Nucleus accumbens (tissue), 56 donors: ENCODE results near the gene SLC4A7.
"Not testable (repeated sequence)": the region's sequence is repeated elsewhere in the genome, so short reads cannot be mapped to it uniquely, and the experiment has no call there.

Experiments
- DNase-seq, 56 donors: peaks; one replicate each; lab custom pipeline; 2025; lab: John Stamatoyannopoulos, UW

The SLC4A7 gene

DNA sequence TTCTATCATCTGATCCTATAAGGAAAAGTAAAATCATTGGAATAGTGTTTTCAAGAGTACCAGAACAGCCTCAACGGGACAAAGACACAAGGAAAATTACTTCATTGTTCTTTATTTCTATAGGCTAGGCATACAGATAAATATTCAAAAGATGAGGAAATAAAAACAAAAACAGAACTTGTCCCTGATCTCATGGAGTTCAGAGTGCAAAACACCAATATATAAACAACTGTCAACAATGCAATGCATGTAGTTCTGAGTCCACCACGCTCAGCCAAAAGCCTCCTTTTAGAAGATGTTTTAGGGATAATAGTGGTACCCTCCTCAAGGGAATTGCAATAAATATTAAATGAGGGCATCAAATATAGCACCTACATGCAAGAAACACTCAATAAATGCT lies 4.6 kb upstream of the SLC4A7 start:
- DNase-seq = no peak

DNA sequence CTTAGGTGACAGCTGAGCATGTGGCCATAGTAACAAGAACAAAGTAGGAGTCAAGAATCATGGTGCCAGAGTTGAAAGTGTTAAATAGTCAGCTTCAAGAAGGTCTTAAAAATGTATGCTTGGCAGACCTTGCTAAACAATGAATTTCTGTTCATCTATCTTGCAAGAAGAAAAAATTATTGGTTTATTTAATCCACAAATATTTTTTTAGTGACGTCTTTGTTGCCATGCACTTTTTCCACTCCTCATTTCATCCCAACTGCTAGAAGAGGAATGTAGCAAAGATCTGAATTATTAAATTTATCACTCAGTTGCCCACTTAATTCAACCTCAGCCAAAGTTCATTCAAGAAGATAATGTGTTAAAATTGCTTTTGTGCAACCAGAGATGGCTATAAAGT lies 3.2 kb upstream of the SLC4A7 start:
- DNase-seq = no peak

- DNase-seq = peak in 1 of 56 donors; percentile 1
Measured at GRCh38 chr3:27486336-27486735, 2.2 kb upstream of the SLC4A7 start.

DNA sequence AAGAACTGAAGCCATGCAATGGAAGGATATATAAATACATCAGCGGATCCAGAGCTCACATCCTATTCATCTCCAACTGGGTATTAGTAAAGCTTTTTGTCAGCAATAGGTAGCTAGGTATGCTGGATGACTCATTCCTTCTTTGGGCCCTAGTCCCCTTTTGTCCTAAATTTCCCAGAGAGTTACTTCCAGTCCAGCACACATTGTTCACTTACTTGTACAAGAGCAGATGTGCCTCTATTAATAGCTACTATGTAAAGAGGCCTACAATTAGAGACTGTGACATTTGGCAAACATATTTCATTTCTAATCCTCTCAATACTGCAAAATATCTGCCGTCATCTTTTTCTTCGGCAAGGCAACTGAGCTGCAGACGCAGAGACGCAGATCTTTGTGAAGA lies 1.7 kb upstream of the SLC4A7 start:
- DNase-seq = no peak

DNA sequence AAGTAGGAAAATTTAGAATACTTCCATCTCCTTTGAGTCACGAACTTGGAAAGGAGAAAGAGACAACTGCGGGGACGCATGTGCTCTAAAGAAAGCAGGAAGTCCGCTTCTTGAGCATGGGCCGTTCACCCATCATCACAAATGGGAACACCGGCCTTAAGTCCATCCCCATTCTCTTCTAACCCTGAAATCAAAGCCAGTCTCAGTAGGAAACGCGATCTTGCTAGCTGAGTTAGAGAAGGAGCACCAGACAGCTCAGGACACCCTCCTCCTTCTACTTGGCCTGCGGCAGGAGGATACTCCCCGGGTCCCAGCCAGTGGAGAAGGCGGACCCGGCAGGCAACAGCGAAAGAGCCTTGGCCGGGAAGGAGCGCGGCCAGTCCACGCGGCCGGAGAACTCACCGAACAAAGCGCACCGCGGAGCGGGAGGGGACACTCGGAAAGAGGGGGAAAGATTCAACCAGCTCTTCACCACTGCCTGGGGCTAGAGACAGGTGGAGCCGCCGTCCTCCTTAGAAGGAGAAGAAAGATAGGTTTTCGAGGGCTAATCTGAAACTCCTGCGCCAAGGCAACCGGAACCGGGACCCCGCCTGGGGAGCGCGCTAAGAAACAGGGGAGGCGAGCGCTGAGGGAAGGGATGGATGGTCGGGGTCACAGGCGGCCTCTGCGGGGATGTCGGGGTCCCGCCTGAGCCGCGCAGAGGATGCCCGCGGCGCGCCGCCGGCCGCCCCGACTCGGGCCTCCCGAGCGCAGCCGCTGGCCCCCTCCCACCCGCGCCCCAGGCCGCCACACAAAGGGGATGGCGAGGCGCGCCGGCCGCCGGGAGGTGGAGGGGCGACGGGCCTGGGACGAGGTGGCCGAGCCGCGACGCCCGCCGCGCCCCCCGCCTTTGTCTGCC lies 818 bp downstream of the SLC4A7 start:
- peak in 40 of 56 donors; percentile 2 to 65 (median 30) for DNase-seq

- DNase-seq = no peak
Measured at GRCh38 chr3:27479806-27480543, 4.2 kb downstream of the SLC4A7 start.

DNA sequence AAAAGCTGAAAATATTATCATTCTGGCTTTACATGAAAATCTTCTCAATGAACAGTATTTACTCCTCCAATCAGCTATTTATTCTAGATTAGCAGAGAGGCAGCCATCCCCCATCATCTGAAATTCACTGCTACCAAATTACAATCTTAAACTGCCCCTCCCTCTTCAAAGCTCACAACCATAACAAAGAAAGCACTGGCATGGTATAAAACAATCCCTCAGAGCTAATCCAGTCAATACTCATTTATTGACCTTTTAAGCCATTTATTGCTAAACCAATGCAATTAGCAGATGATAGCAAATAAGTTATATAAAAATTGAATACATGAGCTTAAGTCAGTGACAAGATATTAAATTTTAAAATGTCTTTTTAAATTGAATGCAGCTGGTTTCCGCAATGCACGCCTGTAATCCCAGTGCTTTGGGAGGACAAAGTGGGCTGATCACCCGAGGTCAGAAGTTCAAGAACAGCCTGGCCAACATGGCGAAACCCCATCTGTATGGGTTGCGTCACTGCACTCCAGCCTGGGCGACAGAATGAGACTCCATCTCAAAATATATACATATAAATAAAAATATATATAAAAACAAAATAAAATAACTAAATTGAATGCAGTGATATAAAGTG lies 12.1 kb downstream of the SLC4A7 start:
- DNase-seq = no peak

GRCh38 chr3:27468283-27468886 lies 15.8 kb downstream of the SLC4A7 start:
- no peak for DNase-seq

GRCh38 chr3:27467545-27467944 lies 16.6 kb downstream of the SLC4A7 start:
- DNase-seq = peak in 1 of 56 donors; percentile 4

- no peak for DNase-seq
Measured at GRCh38 chr3:27464646-27465045, 19.5 kb downstream of the SLC4A7 start.

DNA sequence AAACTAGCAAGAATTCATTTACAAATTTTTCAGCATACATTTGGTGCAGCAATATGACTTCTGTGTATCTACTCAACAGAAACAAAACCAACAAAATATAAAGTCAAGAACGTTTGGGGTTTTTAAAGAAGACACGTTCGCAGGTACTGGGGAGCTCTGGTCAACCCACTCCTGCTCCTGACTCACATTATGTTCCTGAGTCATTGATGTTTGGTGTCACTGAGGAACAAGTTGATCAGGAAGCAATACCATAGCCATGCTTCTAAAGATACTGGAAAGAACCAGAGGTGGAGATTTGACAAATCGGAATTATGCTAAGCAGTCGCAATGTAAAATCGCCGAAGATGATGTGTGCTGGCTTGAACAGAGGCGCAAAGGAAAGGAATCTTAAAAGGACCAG lies 22.0 kb downstream of the SLC4A7 start:
- DNase-seq = no peak

GRCh38 chr3:27458929-27459328 lies 25.3 kb downstream of the SLC4A7 start:
- DNase-seq = no peak

GRCh38 chr3:27456554-27456953 lies 27.6 kb downstream of the SLC4A7 start:
- no peak for DNase-seq

DNA sequence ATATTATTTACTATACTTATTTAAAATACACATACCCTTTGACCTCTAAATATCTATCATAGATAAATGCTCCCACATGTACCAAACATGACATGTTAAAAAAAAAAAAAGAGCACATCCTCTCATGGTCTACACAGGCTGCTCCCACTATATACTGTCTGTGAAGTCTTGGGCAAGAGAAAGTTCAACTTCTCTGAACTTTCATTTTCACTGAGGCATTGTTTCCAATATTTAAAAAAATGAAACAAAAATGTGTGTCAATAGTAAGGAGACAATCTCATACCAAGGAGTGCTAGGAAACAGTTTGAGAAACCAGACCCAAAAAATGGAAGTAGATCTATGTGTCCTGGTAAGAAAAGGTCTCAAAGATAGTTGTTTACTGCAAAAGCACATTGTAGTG lies 29.3 kb downstream of the SLC4A7 start:
- no peak for DNase-seq

DNA sequence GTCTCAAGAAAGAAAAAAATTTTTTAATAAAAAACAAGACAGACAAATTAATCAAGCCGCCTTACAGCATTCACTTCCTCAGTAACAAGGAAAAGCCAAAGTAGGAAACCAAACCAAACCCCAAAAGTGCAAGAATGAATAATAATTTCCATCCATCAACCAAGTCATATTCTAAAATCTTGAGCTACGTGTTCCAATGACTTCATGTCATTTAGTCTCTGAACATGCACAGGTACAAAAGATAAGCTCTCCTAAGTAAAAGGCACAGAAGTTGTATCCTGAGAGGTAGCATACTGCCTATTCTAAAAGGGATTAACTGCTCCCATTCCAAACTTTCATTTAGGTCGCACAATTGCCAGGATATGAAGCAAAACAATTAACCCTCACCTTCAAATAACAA lies 29.7 kb downstream of the SLC4A7 start:
- DNase-seq = no peak

- DNase-seq = no peak
Measured at GRCh38 chr3:27452368-27453090, 31.7 kb downstream of the SLC4A7 start.

GRCh38 chr3:27451842-27452241 lies 32.3 kb downstream of the SLC4A7 start:
- no peak for DNase-seq

DNA sequence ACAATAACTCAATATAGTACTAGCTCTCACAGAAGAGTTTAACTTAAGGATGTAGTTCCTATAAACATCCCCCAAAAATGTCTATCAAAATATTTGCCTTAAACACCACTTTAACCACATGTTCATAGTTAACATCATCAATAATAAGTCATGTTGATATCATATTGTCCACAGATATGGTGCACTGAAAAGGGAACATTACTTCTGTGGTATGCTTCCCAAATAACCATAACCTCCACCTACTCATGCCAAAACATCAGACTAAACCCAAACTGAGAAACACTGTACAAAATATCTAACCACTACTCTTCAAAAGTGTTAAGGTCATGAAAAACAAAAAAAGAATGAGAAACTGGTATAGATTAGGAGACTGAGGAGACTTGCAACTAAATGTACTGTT lies 32.9 kb downstream of the SLC4A7 start:
- no peak for DNase-seq

- DNase-seq = no peak
Measured at GRCh38 chr3:27449530-27450150, 34.5 kb downstream of the SLC4A7 start.

DNA sequence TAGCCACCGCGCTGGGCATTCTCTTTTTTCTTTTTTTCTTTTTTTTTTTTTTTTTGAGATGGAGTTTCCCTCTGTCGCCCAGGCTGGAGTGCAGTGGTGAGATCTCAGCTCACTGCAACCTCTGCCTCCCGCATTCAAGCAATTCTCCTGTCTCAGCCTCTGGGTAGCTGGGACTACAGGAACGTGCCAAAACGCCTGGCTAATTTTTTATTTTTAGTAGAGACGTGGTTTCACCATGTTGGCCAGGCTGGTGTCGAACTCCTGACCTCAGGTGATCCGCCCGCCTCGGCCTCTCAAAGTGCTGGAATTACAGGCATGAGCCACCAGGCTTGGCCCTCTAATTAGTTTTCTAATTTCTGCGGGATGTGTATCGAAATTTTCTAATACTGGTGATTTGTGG lies 41.2 kb downstream of the SLC4A7 start:
- DNase-seq = not testable (repeated sequence)
